Measurements from ENCODE around the gene LSAMP.

Gene LSAMP

GRCh38 chr3:116445311-116445841 lies at the start of gene LSAMP:
Gene LSAMP (minus strand): TSS chr3:116445487.
- no peak for DNase-seq (ENCODE audit: low read depth in 2 of 2)

- no peak for DNase-seq (ENCODE audit: low read depth in 2 of 2)
Measured at GRCh38 chr3:116492379-116492778, 47.1 kb upstream of the LSAMP start.

GRCh38 chr3:116483135-116483534 lies 37.8 kb upstream of the LSAMP start:
- no peak for DNase-seq (ENCODE audit: low read depth in 2 of 2)

GRCh38 chr3:116476691-116477090 lies 31.4 kb upstream of the LSAMP start:
- DNase-seq (ENCODE audit: low read depth in 2 of 2) = no peak

GRCh38 chr3:116474801-116475200 lies 29.5 kb upstream of the LSAMP start:
- DNase-seq (ENCODE audit: low read depth in 2 of 2) = no peak

GRCh38 chr3:116474032-116474780 lies 28.9 kb upstream of the LSAMP start:
- DNase-seq (ENCODE audit: low read depth in 2 of 2) = no peak

GRCh38 chr3:116473602-116474001 lies 28.3 kb upstream of the LSAMP start:
- DNase-seq (ENCODE audit: low read depth in 2 of 2) = no peak

GRCh38 chr3:116470605-116471197 lies 25.4 kb upstream of the LSAMP start:
- no peak for DNase-seq (ENCODE audit: low read depth in 2 of 2)

GRCh38 chr3:116469546-116469945 lies 24.3 kb upstream of the LSAMP start:
- no peak for DNase-seq (ENCODE audit: low read depth in 2 of 2)

GRCh38 chr3:116464276-116464798 lies 19.1 kb upstream of the LSAMP start:
- DNase-seq (ENCODE audit: low read depth in 2 of 2) = no peak

GRCh38 chr3:116453666-116454346 lies 8.5 kb upstream of the LSAMP start:
- DNase-seq (ENCODE audit: low read depth in 2 of 2) = no peak

- no peak for DNase-seq (ENCODE audit: low read depth in 2 of 2)
Measured at GRCh38 chr3:116449546-116450350, 4.5 kb upstream of the LSAMP start.

GRCh38 chr3:116445990-116446389 lies 703 bp upstream of the LSAMP start:
- DNase-seq (ENCODE audit: low read depth in 2 of 2) = no peak

- no peak for DNase-seq (ENCODE audit: low read depth in 2 of 2)
Measured at GRCh38 chr3:116444819-116445310, 422 bp downstream of the LSAMP start.

- DNase-seq (ENCODE audit: low read depth in 2 of 2) = no peak
Measured at GRCh38 chr3:116444115-116444747, 1.1 kb downstream of the LSAMP start.

- DNase-seq (ENCODE audit: low read depth in 2 of 2) = no peak
Measured at GRCh38 chr3:116443191-116443661, 2.1 kb downstream of the LSAMP start.

GRCh38 chr3:116442331-116443021 lies 2.8 kb downstream of the LSAMP start:
- no peak for DNase-seq (ENCODE audit: low read depth in 2 of 2)

- DNase-seq (ENCODE audit: low read depth in 2 of 2) = no peak
Measured at GRCh38 chr3:116441652-116442051, 3.6 kb downstream of the LSAMP start.

- no peak for DNase-seq (ENCODE audit: low read depth in 2 of 2)
Measured at GRCh38 chr3:116440196-116440595, 5.1 kb downstream of the LSAMP start.

- no peak for DNase-seq (ENCODE audit: low read depth in 2 of 2)
Measured at GRCh38 chr3:116433552-116433951, 11.7 kb downstream of the LSAMP start.
